Esophagus squamous epithelium (tissue), 4 donors: ENCODE data around the gene CLDN15.
"Not testable (repeated sequence)": the region's sequence is repeated elsewhere in the genome, so short reads cannot be mapped to it uniquely, and the experiment has no call there.

Source experiments
- CTCF ChIP-seq, 6 experiments: fragments of 450-650 bp in 4 of 6; fragments of 200-600 bp in 2 of 6; sonication (generic) in 2 of 6; IDR thresholded peaks; one replicate each; pipeline ENCODE4 v1.5.1; 2016 to 2019; ENCODE audit warnings: antibody characterized with exemption in 6 of 6, mild to moderate bottlenecking in 4 of 6, moderate library complexity in 4 of 6
- POLR2A ChIP-seq, 4 donors: fragments of 450-650 bp; IDR thresholded peaks; one replicate each; pipeline ENCODE4 v1.6.1; 2017; ENCODE audit warnings: antibody characterized with exemption in 4 of 4, mild to moderate bottlenecking in 4 of 4, moderate library complexity in 3 of 4

GRCh38 chr7:101285880-101286279 lies 48.3 kb upstream of the CLDN15 start:
- not testable (repeated sequence) for TF ChIP-seq CTCF, POLR2A (IDR thresholded peaks at IDR 0.05)
